MM.1S (cell line): ENCODE data around the gene CMC1.

Experiments used
- DNase-seq: peaks from one replicate; pipeline ENCODE4 v3.0.0-alpha.2; 2015
- H2AFZ ChIP-seq: fragments of 300-600 bp; sonication (generic); 2 replicates; pipeline ENCODE4 v1.6.0; 2016; ENCODE audit warnings: antibody characterized with exemption, low read length
- H3F3A ChIP-seq: fragments of 300-600 bp; sonication (generic); 2 replicates; pipeline ENCODE4 v1.6.1; 2016; ENCODE audit warnings: mild to moderate bottlenecking, antibody characterized with exemption, low read length, moderate library complexity, mixed read lengths; ENCODE audit not compliant: insufficient read depth
- H3K27ac ChIP-seq: fragments of 300-600 bp; sonication (generic); 2 replicates; pipeline ENCODE4 v1.5.1; 2016; ENCODE audit warnings: mild to moderate bottlenecking, low read length
- H3K27me3 ChIP-seq: fragments of 300-600 bp; sonication (generic); replicated peaks from 2 replicates; pipeline ENCODE4 v1.6.0; 2016; ENCODE audit warnings: low read length; ENCODE audit not compliant: insufficient read depth
- H3K36me3 ChIP-seq: fragments of 300-600 bp; sonication (generic); replicated peaks from 2 replicates; pipeline ENCODE4 v1.6.1; 2016; ENCODE audit warnings: mild to moderate bottlenecking, low read length, mixed read lengths; ENCODE audit not compliant: insufficient read depth
- H3K4me1 ChIP-seq: fragments of 300-600 bp; sonication (generic); 2 replicates; pipeline ENCODE4 v1.6.1; 2016; ENCODE audit warnings: low read length, mixed read lengths
- H3K4me2 ChIP-seq: fragments of 300-600 bp; sonication (generic); 2 replicates; pipeline ENCODE4 v1.6.0; 2016; ENCODE audit warnings: low read depth, low read length
- H3K4me3 ChIP-seq: fragments of 300-600 bp; sonication (generic); 2 replicates; pipeline ENCODE4 v1.5.1; 2016; ENCODE audit warnings: low read length, mixed read lengths
- H3K79me2 ChIP-seq: fragments of 300-600 bp; sonication (generic); 2 replicates; pipeline ENCODE4 v1.6.1; 2016; ENCODE audit warnings: mixed run types, low read length, mixed read lengths
- H3K9ac ChIP-seq: fragments of 300-600 bp; sonication (generic); 2 replicates; pipeline ENCODE4 v1.6.1; 2016; ENCODE audit warnings: low read length, mixed read lengths
- H3K9me2 ChIP-seq: fragments of 300-600 bp; sonication (generic); replicated peaks from 2 replicates; pipeline ENCODE4 v1.6.1; 2016; ENCODE audit warnings: mild to moderate bottlenecking, low read length, mixed read lengths; ENCODE audit not compliant: insufficient read depth
- H3K9me3 ChIP-seq: fragments of 300-600 bp; sonication (generic); replicated peaks from 2 replicates; pipeline ENCODE4 v1.6.1; 2016; ENCODE audit warnings: mild to moderate bottlenecking, low read length, mixed read lengths; ENCODE audit not compliant: insufficient read depth
- H4K20me1 ChIP-seq: fragments of 300-600 bp; sonication (generic); 2 replicates; pipeline ENCODE4 v1.6.1; 2016; ENCODE audit warnings: mild to moderate bottlenecking, low read length, moderate library complexity, mixed read lengths; ENCODE audit not compliant: insufficient read depth
- EZH2 ChIP-seq: fragments of 300-600 bp; sonication (generic); optimal IDR thresholded peaks from 2 replicates; pipeline ENCODE3; 2017; ENCODE audit warnings: low read depth, mild to moderate bottlenecking, antibody characterized with exemption, low read length, mixed read lengths
- EZH2phosphoT487 ChIP-seq: fragments of 300-600 bp; sonication (generic); IDR thresholded peaks from 2 replicates; pipeline ENCODE4 v1.6.1; 2018; ENCODE audit warnings: antibody characterized with exemption, low read length
- TF ChIP-seq, protein P1 (sequence below): fragments of 300-600 bp; sonication (generic); IDR thresholded peaks from 2 replicates; pipeline ENCODE4 v1.5.1; 2016; ENCODE audit warnings: antibody characterized with exemption, low read length, mixed read lengths

Gene CMC1

DNA sequence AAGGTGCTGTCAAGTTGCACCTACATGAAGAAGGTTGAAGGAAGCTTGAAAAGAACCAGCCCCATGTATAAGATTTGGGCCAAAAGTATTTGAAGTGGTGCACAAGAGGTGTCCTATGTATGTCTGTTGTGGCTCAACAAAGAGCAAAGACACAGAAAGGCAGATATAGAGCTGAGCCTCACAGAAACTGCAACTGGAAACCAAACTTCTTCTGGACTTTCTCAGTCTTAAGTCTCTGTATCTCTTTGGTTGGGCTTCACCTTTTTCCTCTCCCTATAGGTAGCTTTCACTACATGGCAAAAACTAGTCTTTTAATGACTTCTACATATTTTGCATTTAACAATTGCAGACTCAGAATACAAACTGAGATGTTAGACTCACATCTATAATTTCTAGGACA, 8.8 kb upstream of the CMC1 start:
- TF ChIP-seq EZH2 (no peak), EZH2phosphoT487 (no peak)
- TF ChIP-seq, protein P1, sequence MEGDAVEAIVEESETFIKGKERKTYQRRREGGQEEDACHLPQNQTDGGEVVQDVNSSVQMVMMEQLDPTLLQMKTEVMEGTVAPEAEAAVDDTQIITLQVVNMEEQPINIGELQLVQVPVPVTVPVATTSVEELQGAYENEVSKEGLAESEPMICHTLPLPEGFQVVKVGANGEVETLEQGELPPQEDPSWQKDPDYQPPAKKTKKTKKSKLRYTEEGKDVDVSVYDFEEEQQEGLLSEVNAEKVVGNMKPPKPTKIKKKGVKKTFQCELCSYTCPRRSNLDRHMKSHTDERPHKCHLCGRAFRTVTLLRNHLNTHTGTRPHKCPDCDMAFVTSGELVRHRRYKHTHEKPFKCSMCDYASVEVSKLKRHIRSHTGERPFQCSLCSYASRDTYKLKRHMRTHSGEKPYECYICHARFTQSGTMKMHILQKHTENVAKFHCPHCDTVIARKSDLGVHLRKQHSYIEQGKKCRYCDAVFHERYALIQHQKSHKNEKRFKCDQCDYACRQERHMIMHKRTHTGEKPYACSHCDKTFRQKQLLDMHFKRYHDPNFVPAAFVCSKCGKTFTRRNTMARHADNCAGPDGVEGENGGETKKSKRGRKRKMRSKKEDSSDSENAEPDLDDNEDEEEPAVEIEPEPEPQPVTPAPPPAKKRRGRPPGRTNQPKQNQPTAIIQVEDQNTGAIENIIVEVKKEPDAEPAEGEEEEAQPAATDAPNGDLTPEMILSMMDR = no peak

DNA sequence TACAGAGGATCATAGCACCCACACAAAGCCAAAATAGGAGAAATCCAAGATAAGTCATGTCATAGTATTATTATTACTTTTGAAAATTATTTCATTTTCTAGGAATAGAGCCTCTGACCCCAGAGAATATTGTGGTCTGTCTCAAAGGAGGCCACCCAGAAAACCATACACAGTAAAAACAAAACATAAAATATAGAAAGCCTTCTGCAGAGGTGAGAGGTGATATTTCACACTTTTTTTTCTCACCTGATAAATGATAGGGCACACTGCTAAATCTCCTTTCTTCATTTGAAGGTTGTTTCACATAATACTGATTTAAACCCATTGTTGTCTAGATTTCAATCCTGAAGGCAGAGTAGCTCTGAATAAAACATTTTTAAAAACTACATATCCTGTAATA, 7.0 kb upstream of the CMC1 start:
- no peaks in the 10 kb centered on the region for H3K79me2 ChIP-seq
- no peak overlapping the region for H3K27ac ChIP-seq
- no peak for TF ChIP-seq EZH2
- no peak for TF ChIP-seq EZH2phosphoT487
- TF ChIP-seq, protein P1 = no peak
- no peaks in the 10 kb centered on the region for H3F3A ChIP-seq
- no peak overlapping the region for H2AFZ ChIP-seq
- no peaks in the 10 kb centered on the region for H3K9me2 ChIP-seq
- no peak overlapping the region for H3K4me2 ChIP-seq
- H3K9me3 ChIP-seq = no peaks in the 10 kb centered on the region
- peaks cover 4% of the 10 kb centered on the region; the same call in 1 of the 2 replicates for H3K4me1 ChIP-seq
- no peaks in the 10 kb centered on the region for H4K20me1 ChIP-seq
- no peak for DNase-seq
- no peaks in the 10 kb centered on the region for H3K36me3 ChIP-seq
- H3K27me3 ChIP-seq = no peaks in the 10 kb centered on the region
- H3K9ac ChIP-seq = no peak overlapping the region
- no peak overlapping the region for H3K4me3 ChIP-seq

More for the DNA sequence above, 8.8 kb upstream of the CMC1 start:
- H3F3A ChIP-seq = no peaks in the 10 kb centered on the region
- no peaks in the 10 kb centered on the region for H3K79me2 ChIP-seq
- H3K9ac ChIP-seq = no peak overlapping the region
- H3K9me3 ChIP-seq = no peaks in the 10 kb centered on the region
- no peaks in the 10 kb centered on the region for H3K27me3 ChIP-seq
- H3K4me3 ChIP-seq = no peak overlapping the region
- peak; percentile 12 for DNase-seq
- H2AFZ ChIP-seq = no peak overlapping the region
- no peak overlapping the region for H3K27ac ChIP-seq
- H3K9me2 ChIP-seq = no peaks in the 10 kb centered on the region
- H3K36me3 ChIP-seq = no peaks in the 10 kb centered on the region
- H3K4me2 ChIP-seq = no peak overlapping the region
- peaks cover 4% of the 10 kb centered on the region; the same call in 1 of the 2 replicates for H3K4me1 ChIP-seq
- H4K20me1 ChIP-seq = no peaks in the 10 kb centered on the region

DNA sequence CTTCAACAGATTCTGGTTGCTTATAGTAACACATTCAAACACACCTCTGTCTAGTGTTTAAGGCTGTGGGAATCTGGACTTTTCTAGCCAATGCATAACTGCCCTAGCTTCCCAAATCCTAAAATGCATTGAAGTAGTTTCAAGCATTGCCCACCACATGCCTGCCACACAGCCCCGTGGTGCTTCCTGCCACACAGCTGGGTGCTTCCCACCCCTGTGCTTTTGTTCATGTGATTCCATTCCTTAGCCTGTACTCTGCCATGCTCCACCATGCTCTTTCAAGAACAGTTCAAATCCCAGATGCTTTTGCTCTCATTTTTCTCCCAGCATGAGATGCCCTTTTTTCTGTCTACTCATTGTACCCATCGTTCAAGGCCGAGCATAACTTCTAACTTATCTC, 2.3 kb upstream of the CMC1 start:
- TF ChIP-seq, protein P1 = no peak
- TF ChIP-seq EZH2phosphoT487 = no peak
- no peak for TF ChIP-seq EZH2
- Histone ChIP-seq H3K9me3 (no peaks in the 10 kb centered on the region), H3K4me3 (no peak overlapping the region), H3K9me2 (no peaks in the 10 kb centered on the region), H3K36me3 (no peaks in the 10 kb centered on the region), H3K9ac (no peak overlapping the region), H3K4me1 (no peaks in the 10 kb centered on the region), H3K27me3 (no peaks in the 10 kb centered on the region), H3K27ac (no peak overlapping the region), H3K4me2 (no peak overlapping the region), H3F3A (no peaks in the 10 kb centered on the region), H3K79me2 (peaks cover 26% of the 10 kb centered on the region), H4K20me1 (no peaks in the 10 kb centered on the region), H2AFZ (no peak overlapping the region)
- DNase-seq = no peak
